Stimulated activated CD4-positive, alpha-beta T cell treated with anti-CD3 and anti-CD28 coated beads, Interleukin-12 subunit alpha, Interleukin-12 subunit beta, amount 100 ng/mL, for 4 hours (primary cell): Measurements from ENCODE around the gene S100A12.
"Not testable (repeated sequence)": the region's sequence is repeated elsewhere in the genome, so short reads cannot be mapped to it uniquely, and the experiment has no call there.

Source experiments
- DNase-seq: peaks from one replicate; pipeline ENCODE4 v3.0.0-alpha.2; 2020

Gene S100A12

DNA sequence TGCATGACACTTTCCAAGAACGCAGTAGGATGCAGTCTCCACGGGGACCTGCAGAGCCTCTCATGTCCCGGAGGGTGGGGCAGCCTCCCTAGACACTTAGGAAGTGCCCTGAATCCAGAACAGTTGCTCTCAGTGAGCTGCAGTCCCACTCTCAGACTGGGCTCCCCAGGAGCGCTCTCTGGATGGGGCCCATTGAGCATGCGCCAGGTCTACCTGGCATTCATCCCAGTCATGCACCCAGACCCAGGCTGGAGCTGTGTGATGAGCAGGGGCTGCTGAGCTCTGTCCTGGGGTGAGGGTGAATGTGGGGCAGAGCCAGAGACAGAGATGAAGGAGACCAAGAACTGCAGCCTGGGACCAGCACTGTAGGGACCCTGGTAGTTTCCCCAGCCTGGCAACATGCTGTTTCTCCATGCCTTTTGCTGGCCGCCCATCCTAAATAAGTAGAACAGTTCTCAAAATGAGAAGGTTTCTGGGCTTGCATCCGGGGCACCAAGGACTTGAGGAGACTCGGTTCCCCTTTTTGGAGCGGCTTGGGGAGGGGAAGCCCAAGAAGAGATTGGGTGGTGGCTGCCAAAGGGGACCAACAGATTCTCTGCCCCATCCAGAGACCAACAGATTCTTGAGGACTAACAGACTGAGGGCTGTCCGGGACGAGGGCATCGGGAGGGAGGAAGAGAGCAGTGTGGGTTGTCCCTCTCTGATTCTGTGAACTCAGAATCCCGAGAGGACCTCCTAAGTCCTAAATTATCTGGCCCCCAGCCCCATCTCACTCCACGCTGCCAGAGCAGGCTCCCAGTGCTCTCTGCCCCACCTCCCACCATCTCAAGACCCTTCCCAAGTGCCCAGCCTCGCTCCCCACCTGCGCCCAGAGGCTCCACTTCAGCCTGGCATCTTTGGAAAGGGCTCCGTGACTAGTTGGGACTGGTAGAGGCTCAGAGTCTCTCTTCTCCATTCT is 25.8 kb downstream of the S100A12 start:
- DNase-seq, result no peak

DNA sequence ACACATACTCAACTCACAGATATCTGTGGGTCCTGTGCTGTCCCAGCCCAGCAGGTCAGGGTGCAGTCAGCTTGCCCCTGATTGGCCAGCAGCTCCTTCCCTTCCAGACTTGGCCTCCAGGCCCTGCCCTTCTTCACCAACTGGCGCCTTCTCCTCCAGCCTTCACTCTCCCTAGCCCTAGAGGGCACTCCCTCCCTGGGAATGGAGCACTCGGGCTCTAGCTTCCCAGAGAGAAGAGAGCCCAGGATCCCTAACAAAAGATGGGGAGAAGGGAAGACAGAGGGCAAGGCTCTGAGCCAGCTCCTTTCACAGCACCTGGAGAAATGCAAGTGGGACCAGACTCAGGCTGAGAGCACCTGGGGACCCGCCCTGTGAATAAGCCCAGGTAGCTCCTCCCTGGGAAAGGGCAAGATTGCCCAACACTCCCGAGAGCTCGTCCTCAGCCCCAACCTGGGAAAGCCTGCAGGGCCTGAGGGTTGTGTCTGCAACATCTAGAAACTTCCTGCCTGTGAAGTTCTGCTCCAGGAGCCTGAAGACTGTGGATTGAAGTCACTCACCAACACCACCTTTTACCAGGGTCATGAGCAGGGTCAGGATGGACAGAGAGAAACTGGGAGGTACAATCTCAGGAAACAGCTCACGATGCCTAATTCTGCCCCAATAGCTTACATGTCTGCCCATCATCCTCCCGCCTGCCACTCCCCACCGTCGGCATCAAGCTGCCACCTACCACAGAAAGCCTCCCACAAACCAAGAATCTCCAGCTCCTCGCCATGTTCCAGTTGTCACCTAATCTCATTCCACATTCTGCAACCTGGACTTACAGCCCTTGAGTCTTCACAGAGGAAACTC is 26.7 kb downstream of the S100A12 start, which contains the start of gene PGLYRP4:
TSS of gene PGLYRP4 (minus strand) at position 331 of the 852 bp plus-strand sequence. CDS start 909 bp downstream, outside the sequence.
- no peak for DNase-seq

DNA sequence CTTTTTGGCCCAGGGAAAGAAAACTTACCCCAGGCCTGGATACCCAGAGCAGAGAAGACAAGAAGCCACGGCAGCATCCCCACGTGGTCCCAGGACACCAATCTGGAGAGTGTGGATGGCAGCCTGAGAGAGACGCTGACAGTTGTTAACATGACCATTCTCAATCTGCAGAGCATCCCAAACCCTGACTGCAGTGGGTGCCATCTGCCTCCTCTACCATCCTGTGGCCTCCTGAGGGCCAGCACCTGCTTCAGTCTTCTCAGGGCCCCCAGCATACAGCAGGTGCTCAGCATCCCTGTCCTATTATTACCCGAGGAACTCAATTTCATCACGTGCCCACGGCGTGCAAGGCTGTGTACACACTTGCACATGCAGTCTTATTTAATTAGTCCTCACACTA is 27.6 kb downstream of the S100A12 start:
- no peak for DNase-seq

GRCh38 chr1:153347049-153347448 is 28.4 kb downstream of the S100A12 start:
- not testable (repeated sequence) for DNase-seq

- no peak for DNase-seq
These were observed 29.2 kb downstream of the S100A12 start for GRCh38 chr1:153346077-153346723.

GRCh38 chr1:153345187-153346076 is 30.0 kb downstream of the S100A12 start:
- DNase-seq, result no peak

- DNase-seq, result no peak
These were observed 30.7 kb downstream of the S100A12 start for GRCh38 chr1:153344718-153345025.

GRCh38 chr1:153343811-153344717 is 31.4 kb downstream of the S100A12 start:
- DNase-seq, result no peak

DNA sequence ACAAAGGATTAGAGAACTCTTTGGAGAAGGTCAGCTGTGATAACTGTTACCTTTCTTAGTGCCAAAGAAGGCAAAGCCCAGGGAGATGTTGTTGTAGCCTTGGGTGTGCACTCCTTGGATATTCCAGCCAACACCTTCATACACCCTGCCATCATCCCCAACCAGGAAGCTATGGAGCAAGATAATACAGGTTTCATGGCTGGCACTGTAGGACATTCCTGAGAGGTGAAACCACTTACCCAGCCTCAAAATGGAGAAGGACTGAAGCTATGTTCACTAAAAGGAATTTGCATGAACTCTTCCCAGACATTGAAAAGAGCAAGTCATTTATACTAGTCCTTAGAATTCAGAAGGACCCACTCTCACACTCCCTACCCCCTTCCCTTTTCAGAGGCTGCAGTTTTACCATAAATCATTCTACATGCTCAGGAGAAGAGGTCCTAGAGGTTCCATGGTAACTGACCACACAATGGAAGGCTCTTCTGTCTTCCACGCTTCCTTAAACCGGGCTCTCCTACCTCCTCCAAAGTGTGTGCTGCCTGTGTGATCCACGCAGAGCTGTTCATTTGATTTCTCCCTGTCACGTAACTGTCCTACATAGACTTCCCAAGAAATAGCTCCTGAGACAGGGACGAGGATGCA is 32.3 kb downstream of the S100A12 start:
- no peak for DNase-seq

GRCh38 chr1:153342178-153342577 is 33.2 kb downstream of the S100A12 start:
- DNase-seq, result no peak

DNA sequence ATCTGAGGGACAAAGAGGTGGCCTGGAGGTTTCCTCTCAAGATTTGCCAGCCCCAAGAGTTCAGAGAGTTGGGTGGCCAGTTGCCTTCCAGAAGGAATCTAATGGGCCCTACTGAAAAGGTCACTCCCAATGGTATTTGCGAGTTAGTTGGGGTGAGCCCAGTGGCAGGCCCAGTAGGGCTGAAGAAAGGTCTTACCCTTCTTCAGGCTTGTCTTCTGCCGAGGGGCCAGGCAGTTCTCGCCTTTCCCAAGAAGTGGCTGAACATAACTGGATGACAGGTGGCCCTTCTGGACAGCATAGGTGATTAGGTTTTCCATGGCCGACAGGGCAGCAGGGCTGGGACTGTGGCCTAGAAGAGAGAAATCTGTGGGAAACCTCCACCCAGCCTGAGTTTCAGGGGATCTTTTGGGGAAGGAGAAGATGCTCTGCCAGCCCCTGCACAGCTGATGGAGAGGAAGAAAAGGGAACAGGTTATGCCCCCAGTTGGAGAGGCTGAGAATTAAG is 33.9 kb downstream of the S100A12 start:
- no peak for DNase-seq

- no peak for DNase-seq
These were observed 35.1 kb downstream of the S100A12 start for GRCh38 chr1:153340356-153340755.

- DNase-seq, result no peak
These were observed 35.6 kb downstream of the S100A12 start for GRCh38 chr1:153339802-153340201.

- no peak for DNase-seq
These were observed 37.2 kb downstream of the S100A12 start for GRCh38 chr1:153337980-153338853.

GRCh38 chr1:153336650-153337049 is 38.8 kb downstream of the S100A12 start:
- DNase-seq, result no peak

DNA sequence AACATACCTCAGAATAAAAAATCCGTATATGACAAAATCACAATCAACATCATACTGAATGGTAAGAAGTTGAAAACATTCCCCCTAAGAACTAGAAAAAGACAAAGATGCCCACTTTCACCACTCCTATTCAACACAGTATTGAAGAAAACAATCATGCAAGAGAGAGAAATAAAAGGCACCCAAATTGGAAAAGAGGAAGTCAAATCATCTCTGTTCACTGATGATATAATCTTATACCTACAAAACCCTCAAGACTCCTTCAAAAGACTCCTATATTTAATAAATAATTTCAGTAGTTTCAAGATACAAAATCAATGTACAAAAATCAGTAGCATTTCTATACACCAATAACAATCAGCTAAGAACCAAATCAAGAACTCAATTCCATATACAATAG is 41.5 kb downstream of the S100A12 start:
- no peak for DNase-seq

- DNase-seq, result no peak
These were observed 50.5 kb downstream of the S100A12 start for GRCh38 chr1:153324912-153325311.
